HG02938 (cell line): ENCODE measurements around the gene CEL.
A peak's percentile ranks its signal among the peaks of the same experiment; 100 is the strongest.

Experiments used
- ATAC-seq: cut with Tn5 transposase; IDR thresholded peaks from one replicate; pipeline ENCODE4 v1.9.1; 2021; ENCODE audit warnings: mild to moderate bottlenecking, moderate library complexity; ENCODE audit not compliant: unreplicated experiment

Gene CEL

GRCh38 chr9:133114886-133115603, 53.3 kb downstream of the CEL start:
- ATAC-seq, result no peak

- ATAC-seq, result peak; percentile 73
Measured at GRCh38 chr9:133115604-133116345, 54.0 kb downstream of the CEL start.

GRCh38 chr9:133116346-133117231, 54.8 kb downstream of the CEL start:
- no peak for ATAC-seq

- no peak for ATAC-seq
Measured at GRCh38 chr9:133117271-133118178, 55.7 kb downstream of the CEL start.

GRCh38 chr9:133118179-133118520, 56.4 kb downstream of the CEL start:
- ATAC-seq, result no peak

- ATAC-seq, result no peak
Measured at GRCh38 chr9:133118568-133118967, 56.8 kb downstream of the CEL start.

GRCh38 chr9:133119103-133119845, 57.5 kb downstream of the CEL start:
- no peak for ATAC-seq

DNA sequence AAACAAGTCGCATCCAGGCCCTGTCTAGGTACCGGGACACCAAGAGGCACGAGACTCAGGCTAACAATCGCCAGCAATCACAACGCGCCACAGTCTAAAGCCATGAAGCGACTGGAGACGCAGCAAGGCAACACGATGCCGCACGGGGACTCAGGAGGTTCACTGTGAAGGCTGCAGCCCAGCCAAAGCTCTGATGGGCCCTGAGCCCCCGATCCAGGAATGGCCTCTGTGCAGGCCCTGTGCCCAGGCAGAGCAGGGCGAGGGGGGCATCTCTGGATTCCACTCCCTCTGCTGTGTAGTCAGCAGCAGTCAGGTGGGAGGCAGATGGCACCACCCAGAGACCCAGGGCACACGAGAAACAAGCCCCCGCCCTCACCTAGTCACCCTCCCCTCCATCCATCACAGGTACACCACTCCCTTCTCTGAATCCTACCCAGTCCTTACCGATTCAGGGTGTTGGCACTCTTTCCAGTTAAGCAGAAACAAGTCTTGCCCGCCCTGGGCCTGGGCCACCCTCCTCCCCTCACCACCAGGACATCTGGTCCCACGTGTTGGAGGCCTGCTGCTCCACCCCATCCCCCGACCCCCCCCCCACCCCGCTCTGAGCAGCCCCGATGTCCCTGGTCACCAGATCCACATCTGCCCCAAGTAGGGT, 58.2 kb downstream of the CEL start:
- ATAC-seq, result no peak

- no peak for ATAC-seq
Measured at GRCh38 chr9:133120501-133121197, 58.9 kb downstream of the CEL start.
